Testis (tissue), 2 donors: Measurements from ENCODE around the gene SYDE1.

Source experiments
- CTCF ChIP-seq, 3 experiments: fragments of 450-650 bp in 2 of 3; fragments of 200-600 bp in 1 of 3; sonication (generic) in 1 of 3; IDR thresholded peaks; one replicate each; pipeline ENCODE4 v1.5.1; 2016 to 2019; ENCODE audit warnings: antibody characterized with exemption in 3 of 3, mild to moderate bottlenecking in 2 of 3, moderate library complexity in 1 of 3
- POLR2A ChIP-seq: fragments of 450-650 bp; IDR thresholded peaks from one replicate; pipeline ENCODE4 v1.6.1; 2017; ENCODE audit warnings: antibody characterized with exemption, mild to moderate bottlenecking, moderate library complexity

GRCh38 chr19:15116856-15117255, 9.7 kb downstream of the SYDE1 start:
- TF ChIP-seq CTCF (IDR thresholded peaks at IDR 0.05) (no peak), POLR2A (no peak)
